ENCODE results near the gene SH3TC2. TPM values are rescaled to one million over a fixed set of nuclear protein-coding genes. Genes with fewer than 3 reads are reported as not detected.

Gene SH3TC2
- total RNA-seq (2022; extraction: Qiagen RNA extraction; ENCODE audit: low read depth): 0.23 to 1.3 TPM (median 0.72 TPM) in 5 replicates

DNA sequence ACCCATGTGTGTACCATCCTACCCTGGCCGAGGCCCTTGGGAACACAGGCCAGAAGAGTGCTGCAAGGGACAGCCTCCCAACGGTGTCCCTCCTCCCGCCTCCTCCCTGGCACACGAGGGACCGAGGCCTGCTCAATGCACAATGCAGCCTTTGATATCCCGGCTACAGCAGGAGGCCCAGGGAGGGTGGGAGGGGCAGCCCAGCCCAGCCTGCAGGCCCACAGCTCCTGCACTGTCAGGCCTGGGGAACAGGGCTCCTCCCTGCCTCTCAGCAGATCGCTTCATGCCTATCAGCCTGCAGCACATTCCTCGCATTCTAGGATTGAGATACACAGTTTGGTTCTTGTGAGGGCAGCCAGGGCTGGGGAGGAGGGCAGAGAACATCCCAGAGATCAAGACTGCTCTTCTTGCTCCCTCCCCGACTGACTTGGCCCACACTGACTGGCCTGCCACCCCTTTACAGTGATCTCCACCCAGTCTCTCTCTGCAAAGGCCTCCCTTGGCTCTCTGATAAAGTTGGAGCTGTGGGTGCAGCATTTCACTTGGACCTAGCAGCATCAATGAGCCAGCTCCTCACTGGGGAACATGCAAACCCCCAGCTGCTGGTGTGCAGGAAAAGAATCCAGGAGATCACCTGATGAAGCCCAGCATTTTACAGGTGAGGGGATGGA is at the start of gene SH3TC2:
TSS of gene SH3TC2 (minus strand) at position 46 of the 671 bp plus-strand sequence. CDS start at position 6, 40 bp downstream.

Other genes with a start within 250 kb of the SH3TC2 start
- gene ADRB2, start 236.5 kb downstream of the SH3TC2 start, total RNA-seq (2022; extraction: Qiagen RNA extraction; ENCODE audit: low read depth): 0.53 to 1.2 TPM (median 0.73 TPM) in 5 replicates
- 16.9 to 23.0 TPM (median 19.4 TPM) in 5 replicates for gene ABLIM3, start 78.4 kb upstream of the SH3TC2 start, total RNA-seq (2022; extraction: Qiagen RNA extraction; ENCODE audit: low read depth)
- gene AFAP1L1, start 208.8 kb upstream of the SH3TC2 start, total RNA-seq (2022; extraction: Qiagen RNA extraction; ENCODE audit: low read depth): 7.6 to 11.4 TPM (median 10.7 TPM) in 5 replicates

All from A549 treated with ZK216348 at 1 μM for 4 hours (cell line).